Mammary epithelial cell (primary cell): ENCODE measurements around the gene FGF21.

Experiments used
- CTCF ChIP-seq, 2 donors: IDR thresholded peaks in 1 of 2; conservative IDR thresholded peaks in 1 of 2; 2 replicates each; pipeline ENCODE4 v1.5.1; 2011 to 2012; ENCODE audit warnings: inconsistent platforms in 2 of 2, low read length in 2 of 2, mild to moderate bottlenecking in 2 of 2, control low read depth in 1 of 2, low read depth in 1 of 2; ENCODE audit not compliant: insufficient read depth in 1 of 2; ENCODE audit errors: extremely low read depth in 1 of 2
- EZH2 ChIP-seq: IDR thresholded peaks from 2 replicates; pipeline ENCODE4 v1.6.1; 2012; ENCODE audit warnings: low read length, inconsistent platforms, borderline replicate concordance

GRCh38 chr19:48757089-48757675 is 1.9 kb downstream of the FGF21 start:
- no peak for TF ChIP-seq CTCF (conservative IDR thresholded peaks at IDR 0.05 in 1 of 2, IDR thresholded peaks at IDR 0.05 in 1 of 2; ENCODE audit: extremely low read depth in 1 of 2, insufficient read depth in 1 of 2, low read depth in 1 of 2, low read length in 2 of 2)
- no peak for TF ChIP-seq EZH2
